Neuronal stem cell (in vitro differentiated cells): ENCODE results near the gene ADORA2A.

Experiments used
- DNase-seq: peaks from one replicate; pipeline ENCODE4 v3.0.0-alpha.2; 2013; ENCODE audit warnings: low spot score
- H2AFZ ChIP-seq: one replicate; pipeline ENCODE4 v1.6.1; 2013; ENCODE audit warnings: mild to moderate bottlenecking, low read length, inconsistent platforms
- H2AK5ac ChIP-seq: 2 replicates; pipeline ENCODE4 v1.6.1; 2013; ENCODE audit warnings: low read depth, mild to moderate bottlenecking, inconsistent platforms, low read length, moderate library complexity, mixed read lengths
- H2BK120ac ChIP-seq: 2 replicates; pipeline ENCODE4 v1.6.1; 2013; ENCODE audit warnings: low read depth, mild to moderate bottlenecking, inconsistent platforms, low read length, moderate library complexity, mixed read lengths
- H2BK12ac ChIP-seq: one replicate; pipeline ENCODE4 v1.6.1; 2013; ENCODE audit warnings: low read length, inconsistent platforms
- H2BK15ac ChIP-seq: 2 replicates; pipeline ENCODE4 v1.6.1; 2013; ENCODE audit warnings: mild to moderate bottlenecking, low read length, inconsistent platforms, mixed read lengths
- H2BK5ac ChIP-seq: one replicate; pipeline ENCODE4 v1.6.1; 2013; ENCODE audit warnings: inconsistent platforms, mild to moderate bottlenecking, low read length, moderate library complexity
- H3K14ac ChIP-seq: one replicate; pipeline ENCODE4 v1.6.1; 2013; ENCODE audit warnings: low read length, inconsistent platforms
- H3K18ac ChIP-seq: 2 replicates; pipeline ENCODE4 v1.6.1; 2013; ENCODE audit warnings: low read length, inconsistent platforms
- H3K23ac ChIP-seq: 2 replicates; pipeline ENCODE4 v1.6.1; 2013; ENCODE audit warnings: low read depth, mild to moderate bottlenecking, mixed read lengths, low read length, inconsistent platforms; ENCODE audit not compliant: poor library complexity
- H3K27ac ChIP-seq: replicated peaks from 3 replicates; pipeline ENCODE4 v1.5.1; 2013; ENCODE audit warnings: low read length, inconsistent platforms
- H3K27me3 ChIP-seq, 3 experiments: 2 replicates each; pipeline ENCODE4 v1.6.1; 2013; ENCODE audit warnings: low read length in 3 of 3, mild to moderate bottlenecking in 2 of 3, inconsistent platforms in 1 of 3, low read depth in 1 of 3, mixed read lengths in 1 of 3, moderate library complexity in 1 of 3; ENCODE audit not compliant: control insufficient read depth in 3 of 3, insufficient read depth in 3 of 3
- H3K36me3 ChIP-seq, 2 donors: replicated peaks in 1 of 2; 2 replicates each; pipeline ENCODE4 v1.6.1; 2013; ENCODE audit warnings: low read length in 2 of 2; ENCODE audit not compliant: control insufficient read depth in 2 of 2, insufficient read depth in 2 of 2
- H3K4ac ChIP-seq: 2 replicates; pipeline ENCODE4 v1.6.1; 2013; ENCODE audit warnings: inconsistent platforms, mild to moderate bottlenecking, low read length, moderate library complexity
- H3K4me1 ChIP-seq, 2 donors: 1 replicate in 1 of 2; 2 replicates in 1 of 2; pipeline ENCODE4 v1.6.1; 2013; ENCODE audit warnings: low read length in 2 of 2, low read depth in 1 of 2; ENCODE audit not compliant: control insufficient read depth in 2 of 2, insufficient read depth in 1 of 2
- H3K4me2 ChIP-seq: one replicate; pipeline ENCODE4 v1.6.1; 2013; ENCODE audit warnings: mild to moderate bottlenecking, low read length, inconsistent platforms; ENCODE audit not compliant: insufficient read depth, poor library complexity, severe bottlenecking
- H3K4me3 ChIP-seq, 2 donors: 2 replicates each; pipeline ENCODE4 v1.5.1; 2013; ENCODE audit warnings: low read length in 2 of 2, mild to moderate bottlenecking in 2 of 2, inconsistent platforms in 1 of 2, moderate library complexity in 1 of 2
- H3K79me1 ChIP-seq: one replicate; pipeline ENCODE4 v1.6.1; 2013; ENCODE audit warnings: low read depth, mild to moderate bottlenecking, inconsistent platforms, low read length, moderate library complexity
- H3K9ac ChIP-seq: one replicate; pipeline ENCODE4 v1.6.1; 2013; ENCODE audit warnings: mild to moderate bottlenecking, low read depth, low read length, inconsistent platforms; ENCODE audit not compliant: poor library complexity
- H3K9me3 ChIP-seq, 2 donors: replicated peaks in 1 of 2; 2 replicates each; pipeline versions ENCODE3 to v1.6.1; 2013; ENCODE audit warnings: low read length in 2 of 2, mild to moderate bottlenecking in 2 of 2, inconsistent platforms in 1 of 2, low read depth in 1 of 2, mixed read lengths in 1 of 2, moderate library complexity in 1 of 2; ENCODE audit not compliant: control insufficient read depth in 2 of 2, insufficient read depth in 1 of 2
- H4K8ac ChIP-seq: one replicate; pipeline ENCODE4 v1.6.1; 2013; ENCODE audit warnings: low read depth, mild to moderate bottlenecking, inconsistent platforms, low read length, moderate library complexity
- H4K91ac ChIP-seq: one replicate; pipeline ENCODE4 v1.6.1; 2013; ENCODE audit warnings: low read length, low read depth, mild to moderate bottlenecking, inconsistent platforms; ENCODE audit not compliant: poor library complexity
- WGBS, 2 donors: extraction: QIAGEN DNeasy Blood & Tissue Kit; methylation state at CpG; one replicate each; pipeline ENCODE4 v1.1.7; 2013; ENCODE audit warnings: missing lambda C conversion rate in 2 of 2, mixed read lengths in 1 of 2; ENCODE audit not compliant: insufficient read length in 2 of 2, insufficient replicate concordance in 1 of 2; ENCODE audit errors: extremely low coverage in 2 of 2; 5-methylcytosine and 5-hydroxymethylcytosine counted together

The ADORA2A gene

DNA sequence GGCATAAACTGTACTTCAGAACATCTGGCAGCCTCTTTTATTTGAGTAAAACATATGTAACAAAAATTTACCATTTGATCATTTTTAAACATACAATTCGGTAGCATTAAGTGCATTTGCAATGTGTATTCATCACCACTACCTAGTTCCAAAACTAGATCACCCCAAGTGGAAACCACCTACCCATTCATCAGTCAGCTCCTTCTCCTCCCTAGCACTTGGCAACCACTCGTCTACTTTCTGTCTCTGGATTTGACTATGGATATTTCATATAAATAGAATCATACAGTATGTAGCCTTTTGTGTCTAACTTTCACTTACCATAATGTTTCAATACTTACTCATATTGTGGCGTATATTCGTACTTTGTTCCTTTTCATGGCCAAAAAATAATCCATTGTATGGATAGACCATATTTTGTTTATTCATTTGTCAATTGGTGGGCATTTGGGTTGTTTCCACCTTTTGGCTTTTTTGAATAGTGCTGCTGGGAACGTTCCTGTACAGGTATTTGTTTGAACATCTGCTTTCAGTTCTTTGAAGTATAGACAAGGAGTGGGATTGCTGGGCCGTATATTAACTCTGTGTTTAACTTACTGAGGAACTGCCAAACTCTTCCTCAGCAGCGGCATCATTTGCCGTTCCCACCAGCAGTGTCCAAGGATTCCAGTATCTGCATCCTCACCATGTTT lies 27.2 kb upstream of the ADORA2A start:
- Histone ChIP-seq H2BK12ac (no peak overlapping the region), H2BK15ac (no peak overlapping the region), H3K79me1 (no peaks in the 10 kb centered on the region), H3K23ac (no peak overlapping the region), H4K91ac (no peak overlapping the region), H2BK5ac (no peak overlapping the region), H3K4me2 (no peak overlapping the region), H3K18ac (no peak overlapping the region), H3K14ac (no peak overlapping the region), H3K27ac (no peak overlapping the region), H3K36me3 (peaks cover 12 to 92% of the 10 kb centered on the region in 2 donors), H3K4me3 (no peak overlapping the region), H2AK5ac (no peak overlapping the region), H3K27me3 (no peaks in the 10 kb centered on the region), H2BK120ac (no peak overlapping the region), H3K4me1 (peaks cover 0 to 1% of the 10 kb centered on the region in 2 donors), H3K9ac (no peak overlapping the region), H2AFZ (no peak overlapping the region), H4K8ac (no peak overlapping the region), H3K4ac (no peak overlapping the region), H3K9me3 (peaks cover 0 to 5% of the 10 kb centered on the region in 2 donors)
- no peak for DNase-seq
- no CpG with 5 or more reads among the region's 8 CpGs for WGBS, 2 donors

DNA sequence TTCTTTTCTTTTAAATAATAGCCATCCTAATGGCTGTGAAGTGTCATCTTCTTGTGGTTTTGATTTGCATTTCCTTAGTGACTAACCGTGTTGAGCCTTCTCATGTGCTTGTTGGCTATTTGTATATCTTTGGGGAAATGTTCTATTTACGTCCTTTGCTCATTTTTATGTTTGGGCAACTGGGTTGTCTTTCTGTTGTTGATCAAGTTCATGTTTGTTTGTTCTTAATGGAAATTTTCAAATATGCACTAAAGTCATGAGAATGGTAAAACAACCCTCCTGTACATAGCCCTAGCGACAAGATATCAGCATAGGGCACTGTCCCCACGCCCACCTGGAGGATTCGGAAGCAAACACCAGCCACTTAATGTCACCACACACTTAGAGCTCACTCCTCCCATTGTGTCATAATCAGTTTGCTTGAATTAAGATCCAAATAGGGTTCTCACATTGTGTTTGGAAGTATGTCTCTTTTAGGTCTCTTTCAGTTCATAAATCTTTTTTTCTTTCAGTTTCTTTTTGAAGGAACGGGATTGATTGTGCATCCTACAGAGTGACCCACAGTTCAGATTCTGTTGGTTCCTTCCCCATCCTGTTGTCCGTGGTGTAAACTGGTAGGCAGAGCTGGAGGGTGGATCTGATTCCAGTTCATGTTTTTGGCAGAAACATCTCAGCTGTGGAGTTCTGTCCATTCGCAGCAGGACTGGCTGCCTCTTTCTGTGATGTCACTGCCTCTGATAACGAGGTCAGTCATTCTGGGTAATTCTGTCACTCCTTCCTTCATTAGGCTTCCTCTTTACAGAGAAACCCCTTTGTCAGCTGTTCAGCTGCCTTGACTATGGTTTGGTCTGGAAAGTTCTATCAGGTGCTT lies 26.4 kb upstream of the ADORA2A start:
- Histone ChIP-seq H3K4me3 (no peak overlapping the region), H3K4ac (no peak overlapping the region), H3K14ac (no peak overlapping the region), H3K4me2 (no peak overlapping the region), H3K27ac (no peak overlapping the region), H3K27me3 (no peaks in the 10 kb centered on the region), H2BK5ac (no peak overlapping the region), H3K4me1 (peaks cover 0 to 1% of the 10 kb centered on the region in 2 donors), H2BK120ac (no peak overlapping the region), H2AFZ (no peak overlapping the region), H3K18ac (no peak overlapping the region), H4K8ac (no peak overlapping the region), H2AK5ac (no peak overlapping the region), H3K79me1 (no peaks in the 10 kb centered on the region), H3K36me3 (peaks cover 9 to 91% of the 10 kb centered on the region in 2 donors), H3K9me3 (peaks cover 0 to 5% of the 10 kb centered on the region in 2 donors), H2BK12ac (no peak overlapping the region), H3K9ac (peak overlapping the region; percentile 9), H2BK15ac (no peak overlapping the region), H3K23ac (no peak overlapping the region), H4K91ac (no peak overlapping the region)
- no peak for DNase-seq
- no CpG with 5 or more reads among the region's 9 CpGs for WGBS, 2 donors

DNA sequence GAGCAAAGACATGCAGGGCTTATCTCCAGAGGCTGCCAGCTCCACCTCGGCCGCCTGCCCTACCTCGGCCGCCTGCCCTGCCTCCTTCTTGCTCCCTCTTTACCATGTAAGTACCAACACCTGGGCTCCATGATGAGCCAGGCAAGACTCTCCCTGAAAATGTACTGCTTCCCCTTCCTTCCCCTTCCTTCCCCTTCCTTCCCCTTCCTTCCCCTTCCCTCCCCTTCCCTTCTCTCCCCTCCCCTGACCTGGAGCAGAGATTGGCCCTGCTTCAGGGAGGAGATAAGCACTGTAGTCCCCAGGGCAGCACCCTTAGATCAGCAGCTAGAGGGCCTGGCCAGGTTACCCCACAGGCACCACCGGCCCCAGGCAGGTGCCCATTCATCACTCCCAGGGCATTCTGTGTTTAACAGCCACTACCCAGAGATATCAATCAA lies 25.4 kb upstream of the ADORA2A start:
- Histone ChIP-seq H3K4me2 (no peak overlapping the region), H3K27ac (no peak overlapping the region), H3K79me1 (no peaks in the 10 kb centered on the region), H3K18ac (no peak overlapping the region), H4K8ac (no peak overlapping the region), H3K27me3 (no peaks in the 10 kb centered on the region), H3K9ac (no peak overlapping the region), H2BK15ac (no peak overlapping the region), H3K4me1 (peaks cover 4 to 7% of the 10 kb centered on the region in 2 donors), H2BK12ac (no peak overlapping the region), H2AK5ac (no peak overlapping the region), H3K23ac (no peak overlapping the region), H2AFZ (no peak overlapping the region), H2BK5ac (no peak overlapping the region), H3K36me3 (peaks cover 9 to 83% of the 10 kb centered on the region in 2 donors), H4K91ac (no peak overlapping the region), H3K4ac (no peak overlapping the region), H3K14ac (no peak overlapping the region), H2BK120ac (no peak overlapping the region), H3K9me3 (peaks cover 0 to 5% of the 10 kb centered on the region in 2 donors), H3K4me3 (no peak overlapping the region)
- no CpG with 5 or more reads among the region's 5 CpGs for WGBS, 2 donors
- no peak for DNase-seq
